Lower leg skin (tissue), 4 donors: ENCODE data around the gene FER1L5. TPM values are rescaled to one million over a fixed set of nuclear protein-coding genes. Genes with fewer than 3 reads are reported as not detected.
A peak's percentile ranks its signal among the peaks of the same experiment; 100 is the strongest.
"Not testable (repeated sequence)": the region's sequence is repeated elsewhere in the genome, so short reads cannot be mapped to it uniquely, and the experiment has no call there.

Experiments used
- DNase-seq, 2 donors: peaks; one replicate each; pipeline ENCODE4 v3.0.0-alpha.2; 2019; ENCODE audit warnings: low spot score in 2 of 2
- H3K4me3 ChIP-seq: fragments of 200-600 bp; sonication (generic); 2 replicates; pipeline ENCODE4 v1.5.1; 2017; ENCODE audit warnings: mild to moderate bottlenecking, low read depth; ENCODE audit not compliant: poor library complexity, severe bottlenecking
- CTCF ChIP-seq, 3 donors: fragments of 450-650 bp; IDR thresholded peaks; one replicate each; pipeline ENCODE4 v1.5.1; 2016; ENCODE audit warnings: antibody characterized with exemption in 3 of 3, mild to moderate bottlenecking in 3 of 3, moderate library complexity in 2 of 3
- POLR2A ChIP-seq, 2 donors: fragments of 450-650 bp; IDR thresholded peaks; one replicate each; pipeline ENCODE4 v1.6.1; 2016 to 2017; ENCODE audit warnings: antibody characterized with exemption in 2 of 2, mild to moderate bottlenecking in 1 of 2, moderate library complexity in 1 of 2
- WGBS, 2 donors: methylation state at CpG; one replicate each; pipeline ENCODE4 v1.1.5; 2018; 5-methylcytosine and 5-hydroxymethylcytosine counted together
- intact Hi-C: fragments of 100-400 bp; cut with DNase I; formaldehyde crosslinking; loops from one replicate; pipeline ENCODE4 v1.15.0; 2023; ENCODE audit warnings: low total_unique reads
- total RNA-seq, 4 donors: library from RNA; depleted of rRNA; stranded (reverse); fragments of >200 nt; gene quantifications; one replicate each; pipeline ENCODE4 v1.1.0, GENCODE V29; 2016

The FER1L5 gene
- total RNA-seq, 4 donors from 2014 or later = not detected

- TF ChIP-seq CTCF (IDR thresholded peaks at IDR 0.05) = no peak
- no peak for TF ChIP-seq POLR2A (IDR thresholded peaks at IDR 0.05)
- intact Hi-C loops = no loop called here
- DNase-seq = no peak
- WGBS, 2 donors = 91 to 92% methylated on average over 3 of the region's 3 CpGs
- no peak overlapping the region for H3K4me3 ChIP-seq
These were observed 21.9 kb downstream of the FER1L5 start for GRCh38 chr2:96664366-96664925.

- H3K4me3 ChIP-seq = no peak overlapping the region
- peak in 1 of 2 donors; percentile 28 for DNase-seq
- intact Hi-C loops = no loop called here
- 79 to 86% methylated on average over 3 of the region's 3 CpGs for WGBS, 2 donors
- TF ChIP-seq CTCF (IDR thresholded peaks at IDR 0.05) (no peak), POLR2A (IDR thresholded peaks at IDR 0.05) (no peak)
These were observed 22.6 kb downstream of the FER1L5 start for GRCh38 chr2:96665083-96665569.

DNA sequence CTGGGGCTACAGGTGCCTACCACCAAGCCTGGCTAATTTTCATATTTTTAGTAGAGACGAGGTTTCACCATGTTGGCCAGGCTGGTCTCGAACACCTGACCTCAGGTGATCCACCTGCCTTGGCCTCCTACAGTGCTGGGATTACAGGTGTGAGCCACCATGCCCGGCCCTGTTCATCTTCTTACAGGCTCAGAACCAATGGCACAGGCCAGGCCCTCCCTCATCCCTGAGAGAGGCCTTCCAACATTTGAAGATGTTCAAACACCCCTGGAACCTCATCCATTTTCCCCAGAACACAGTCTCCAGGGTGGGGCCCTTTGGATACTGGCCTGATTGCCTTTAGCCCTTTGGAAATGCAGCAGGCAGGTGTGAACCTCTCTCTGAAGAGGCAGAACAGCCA lies 23.2 kb downstream of the FER1L5 start:
- H3K4me3 ChIP-seq, DNase-seq, intact Hi-C loops: not testable (repeated sequence)
- 92 to 95% methylated on average over 3 of the region's 3 CpGs for WGBS, 2 donors

- WGBS, 2 donors = 76 to 90% methylated on average over 11 of the region's 11 CpGs
- TF ChIP-seq POLR2A (IDR thresholded peaks at IDR 0.05) = no peak
- no peak for TF ChIP-seq CTCF (IDR thresholded peaks at IDR 0.05)
- intact Hi-C loops = no loop called here
- H3K4me3 ChIP-seq = no peak overlapping the region
- no peak for DNase-seq
These were observed 26.2 kb downstream of the FER1L5 start for GRCh38 chr2:96668771-96669170.

- TF ChIP-seq POLR2A (IDR thresholded peaks at IDR 0.05) (no peak), CTCF (IDR thresholded peaks at IDR 0.05) (no peak)
- WGBS, 2 donors = 86 to 88% methylated on average over 12 to 15 of the region's 15 CpGs
- no peak for DNase-seq
- no peak overlapping the region for H3K4me3 ChIP-seq
- intact Hi-C loops = no loop called here
These were observed 27.1 kb downstream of the FER1L5 start for GRCh38 chr2:96669539-96670215.

DNA sequence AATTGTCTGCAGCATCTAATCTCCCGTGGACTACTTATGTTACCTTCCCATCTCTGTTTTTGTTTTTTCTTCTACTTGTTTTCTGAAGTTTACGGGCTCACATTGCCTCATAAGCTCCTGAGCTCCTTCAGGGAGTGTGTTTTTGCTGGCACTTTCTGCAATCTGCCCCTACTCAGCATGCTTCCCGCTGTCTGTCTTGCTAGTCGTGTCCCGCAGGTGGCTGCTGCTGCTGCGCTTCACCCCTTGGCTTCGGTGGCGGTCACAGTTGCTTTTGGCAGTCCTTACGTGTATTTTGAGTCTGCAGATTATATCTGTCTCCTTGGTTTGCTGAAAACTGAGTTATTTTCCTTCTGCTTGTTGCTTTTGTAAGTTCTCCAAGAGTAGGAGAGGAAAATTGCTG lies 37.3 kb downstream of the FER1L5 start:
- no peak overlapping the region for H3K4me3 ChIP-seq
- no peak for DNase-seq
- WGBS, 2 donors = 22 to 32% methylated on average over 9 of the region's 9 CpGs
- TF ChIP-seq CTCF (IDR thresholded peaks at IDR 0.05) = no peak
- no peak for TF ChIP-seq POLR2A (IDR thresholded peaks at IDR 0.05)
- intact Hi-C loops = no loop called here
